Measurements from ENCODE around the gene TSPY8. TPM values are rescaled to one million over a fixed set of nuclear protein-coding genes. Genes with fewer than 3 reads are reported as not detected.

Gene TSPY8
- total RNA-seq = not detected in 2 replicates

GRCh38 chrY:9357497-9357896 lies at the start of gene TSPY8:
Gene TSPY8, plus strand, starts transcription at chrY:9357797. Its CDS starts 46 bp downstream, at chrY:9357843.

DNA sequence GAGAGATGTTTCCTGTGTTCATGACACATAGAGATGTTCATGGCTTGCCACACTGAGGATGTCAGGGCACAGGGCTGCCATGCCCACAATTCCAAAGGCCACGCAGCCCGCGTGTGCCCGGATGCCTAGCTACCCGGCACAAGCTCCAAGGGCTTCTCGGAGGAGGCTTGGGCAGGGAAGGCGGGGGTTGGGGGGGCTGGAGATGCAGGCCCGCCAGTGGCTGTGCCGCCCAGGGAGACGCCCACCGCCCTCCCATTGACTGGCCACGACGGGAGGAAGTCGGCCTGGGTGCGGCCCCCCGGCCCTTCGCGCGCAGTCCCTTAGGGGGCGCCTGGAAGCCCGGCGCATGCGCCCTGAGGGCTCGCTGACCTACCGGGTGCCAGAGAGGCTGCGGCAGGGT lies 20.4 kb upstream of the TSPY8 start, which contains the start of gene TSPY4:
TSS of gene TSPY4 (plus strand) at position 301 of the 400 bp plus-strand sequence. CDS start at position 347, 46 bp downstream.

GRCh38 chrY:9398121-9398520 lies 40.5 kb downstream of the TSPY8 start, which contains the start of gene TSPY3:
Gene TSPY3, plus strand, starts transcription at chrY:9398421. Its CDS starts 46 bp downstream, at chrY:9398467.

Other genes with a start within 250 kb of the TSPY8 start
- gene TSPY4, start 20.3 kb upstream of the TSPY8 start, total RNA-seq = not detected in 2 replicates
- not detected in 2 replicates for gene TSPY3, start 40.6 kb downstream of the TSPY8 start, total RNA-seq
- gene TSPY1, start 109.2 kb downstream of the TSPY8 start, total RNA-seq = not detected in 2 replicates
- not detected in 2 replicates for gene TSPY9, start 129.5 kb downstream of the TSPY8 start, total RNA-seq
- gene TSPY10, start 170.1 kb downstream of the TSPY8 start, total RNA-seq = not detected in 2 replicates